Karpas-422 (cell line): ENCODE data around the gene SYCP1. TPM values are rescaled to one million over a fixed set of nuclear protein-coding genes. Genes with fewer than 3 reads are reported as not detected.
"Not testable (repeated sequence)": the region's sequence is repeated elsewhere in the genome, so short reads cannot be mapped to it uniquely, and the experiment has no call there.

Experiments used
- DNase-seq: peaks from one replicate; pipeline ENCODE4 v3.0.0-alpha.2; 2015
- H2AFZ ChIP-seq: fragments of 200-600 bp; sonication (generic); 2 replicates; pipeline ENCODE4 v1.6.1; 2014; ENCODE audit warnings: antibody characterized with exemption, low read length, mixed read lengths
- H3K27ac ChIP-seq: fragments of 200-600 bp; sonication (generic); 2 replicates; pipeline ENCODE4 v1.5.1; 2014; ENCODE audit warnings: mild to moderate bottlenecking, low read length, moderate library complexity
- H3K27me3 ChIP-seq: fragments of 200-600 bp; sonication (generic); 2 replicates; pipeline ENCODE4 v1.6.1; 2014; ENCODE audit warnings: low read length, mixed read lengths
- H3K36me3 ChIP-seq: fragments of 200-600 bp; sonication (generic); 2 replicates; pipeline ENCODE4 v1.6.1; 2014; ENCODE audit warnings: low read length, mixed read lengths; ENCODE audit not compliant: insufficient read depth
- H3K4me1 ChIP-seq: fragments of 200-600 bp; sonication (generic); 2 replicates; pipeline ENCODE4 v1.6.1; 2014; ENCODE audit warnings: mild to moderate bottlenecking, low read length, mixed read lengths
- H3K4me2 ChIP-seq: fragments of 200-600 bp; sonication (generic); 2 replicates; pipeline ENCODE4 v1.6.1; 2014; ENCODE audit warnings: low read length, low read depth, mild to moderate bottlenecking; ENCODE audit not compliant: poor library complexity, severe bottlenecking
- H3K4me3 ChIP-seq: fragments of 200-600 bp; sonication (generic); 2 replicates; pipeline ENCODE4 v1.5.1; 2014; ENCODE audit warnings: mild to moderate bottlenecking, antibody characterized with exemption, low read length, mixed read lengths
- H3K79me2 ChIP-seq: fragments of 200-600 bp; sonication (generic); 2 replicates; pipeline ENCODE4 v1.6.1; 2014; ENCODE audit warnings: mild to moderate bottlenecking, low read length, mixed read lengths
- H3K9ac ChIP-seq: fragments of 200-600 bp; sonication (generic); 2 replicates; pipeline ENCODE4 v1.6.0; 2014; ENCODE audit warnings: low read length
- H3K9me2 ChIP-seq: fragments of 200-600 bp; sonication (generic), shearing (Covaris generic); replicated peaks from 2 replicates; pipeline ENCODE4 v1.6.0; 2014; ENCODE audit warnings: mild to moderate bottlenecking, low read length, moderate library complexity; ENCODE audit not compliant: insufficient read depth
- H3K9me3 ChIP-seq: fragments of 300-700, 200-600 bp; sonication (generic); 2 replicates; pipeline ENCODE4 v1.6.1; 2014; ENCODE audit warnings: low read length, mixed read lengths
- H4K20me1 ChIP-seq: fragments of 200-600 bp; sonication (generic); 2 replicates; pipeline ENCODE4 v1.6.1; 2014; ENCODE audit warnings: mild to moderate bottlenecking, antibody characterized with exemption, low read length, low read depth; ENCODE audit not compliant: insufficient read depth
- total RNA-seq: library from RNA; depleted of rRNA; stranded (reverse); fragments of >200 nt; shearing (Covaris generic); gene quantifications from 2 replicates; pipeline ENCODE4 v1.2.3, GENCODE V29; 2014; ENCODE audit warnings: low replicate concordance; rRNA removed

SYCP1 gene
- not detected in 2 replicates for total RNA-seq

DNA sequence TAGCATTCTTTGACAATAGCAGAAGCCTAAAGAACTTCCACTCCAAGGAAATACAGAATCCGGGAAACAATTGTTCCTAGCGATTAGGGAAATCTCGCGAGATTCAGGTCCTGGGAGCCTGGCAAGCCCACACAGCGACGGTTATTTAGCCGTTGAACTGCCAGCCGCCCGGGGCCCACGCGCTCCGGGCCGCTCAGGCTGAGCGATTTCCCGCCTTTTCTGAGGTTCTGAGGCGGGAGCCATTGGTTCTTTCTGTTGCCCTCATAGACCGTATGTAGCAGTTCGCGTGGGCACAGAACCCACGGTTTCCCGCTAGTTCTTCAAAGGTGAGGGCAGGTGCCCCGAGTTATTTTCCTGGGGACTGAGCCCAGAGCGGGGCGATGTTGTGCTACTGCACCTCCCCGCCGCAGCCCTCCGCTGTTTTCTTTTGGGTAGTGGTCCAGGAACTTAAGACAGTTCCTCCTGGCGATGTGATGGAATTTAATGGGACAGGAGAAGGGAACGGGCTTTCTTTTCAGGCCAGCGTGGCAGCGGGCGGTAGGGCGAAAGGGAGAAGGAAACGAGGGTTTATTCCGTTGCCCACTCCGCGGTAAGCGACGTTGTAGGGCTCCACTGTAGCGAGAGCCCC, at the start of gene SYCP1:
Gene SYCP1, plus strand, starts transcription at position 171 of the 628 bp plus-strand sequence. CDS start 602 bp downstream, outside the sequence.
- Histone ChIP-seq H3K79me2 (no peaks in the 10 kb centered on the region), H3K9me3 (no peaks in the 10 kb centered on the region), H3K9me2 (no peaks in the 10 kb centered on the region), H3K27ac (no peak within 1 kb of the TSS), H3K9ac (no peak within 1 kb of the TSS), H3K36me3 (no peaks in the 10 kb centered on the region), H3K4me1 (no peaks in the 10 kb centered on the region), H3K4me2 (no peak within 1 kb of the TSS), H3K27me3 (no peaks in the 10 kb centered on the region), H4K20me1 (no peaks in the 10 kb centered on the region), H3K4me3 (no peak within 1 kb of the TSS), H2AFZ (no peak within 1 kb of the TSS)
- no peak for DNase-seq

DNA sequence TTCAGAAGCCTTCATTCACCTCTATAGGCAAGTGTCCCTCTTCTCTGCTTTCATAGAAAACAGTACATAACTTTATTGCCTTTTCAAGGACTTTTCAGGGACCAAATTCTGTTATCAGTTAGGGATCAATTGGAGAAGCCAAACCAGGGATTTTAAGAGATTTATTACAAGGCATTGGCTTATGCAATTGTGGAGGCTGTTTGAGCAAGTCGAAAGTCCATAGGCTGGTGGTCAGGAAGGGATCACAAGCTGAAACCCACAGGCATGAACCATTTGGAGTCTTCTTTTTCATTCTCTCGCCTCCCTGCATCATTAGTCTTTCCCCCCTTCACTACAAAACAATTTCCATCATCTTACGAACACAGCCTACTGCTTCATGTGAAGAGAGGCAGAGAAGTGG, 34.8 kb upstream of the SYCP1 start:
- no peak for DNase-seq
- H3K36me3 ChIP-seq = no peaks in the 10 kb centered on the region
- no peak overlapping the region for H3K9ac ChIP-seq
- no peaks in the 10 kb centered on the region for H3K4me1 ChIP-seq
- H3K4me2 ChIP-seq = no peak overlapping the region
- H3K4me3 ChIP-seq = no peak overlapping the region
- no peaks in the 10 kb centered on the region; the same call in 1 of the 2 replicates for H3K9me3 ChIP-seq
- no peaks in the 10 kb centered on the region for H4K20me1 ChIP-seq
- H3K79me2 ChIP-seq = no peaks in the 10 kb centered on the region
- no peak overlapping the region for H2AFZ ChIP-seq
- no peaks in the 10 kb centered on the region for H3K9me2 ChIP-seq
- H3K27me3 ChIP-seq = no peaks in the 10 kb centered on the region
- H3K27ac ChIP-seq = no peak overlapping the region

DNA sequence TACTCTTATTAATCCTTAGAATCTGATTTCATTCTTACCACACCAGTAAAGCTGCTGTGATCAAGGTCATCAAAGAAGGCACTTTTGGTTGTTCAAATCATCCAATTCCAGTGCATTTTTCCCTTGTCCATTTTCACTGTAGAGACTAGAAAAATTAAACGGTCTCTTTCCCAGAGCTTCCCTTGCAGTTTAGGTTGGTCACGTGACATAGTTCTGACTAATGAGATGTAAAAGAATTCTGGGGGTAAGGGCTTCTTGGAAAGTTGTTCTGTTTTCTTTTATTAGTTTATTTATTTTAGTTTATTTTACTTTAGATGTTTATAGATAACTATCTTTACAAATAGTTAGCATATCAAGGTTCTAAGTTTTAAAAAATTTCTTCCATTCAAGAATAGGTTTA, 34.3 kb upstream of the SYCP1 start:
- no peak for DNase-seq
- H3K9me2 ChIP-seq = no peaks in the 10 kb centered on the region
- no peak overlapping the region for H3K4me3 ChIP-seq
- no peaks in the 10 kb centered on the region for H3K79me2 ChIP-seq
- no peaks in the 10 kb centered on the region for H3K36me3 ChIP-seq
- H3K27ac ChIP-seq = no peak overlapping the region
- no peak overlapping the region for H2AFZ ChIP-seq
- no peaks in the 10 kb centered on the region for H3K4me1 ChIP-seq
- no peaks in the 10 kb centered on the region for H4K20me1 ChIP-seq
- H3K27me3 ChIP-seq = no peaks in the 10 kb centered on the region
- no peaks in the 10 kb centered on the region; the same call in 1 of the 2 replicates for H3K9me3 ChIP-seq
- no peak overlapping the region for H3K9ac ChIP-seq
- no peak overlapping the region for H3K4me2 ChIP-seq

DNA sequence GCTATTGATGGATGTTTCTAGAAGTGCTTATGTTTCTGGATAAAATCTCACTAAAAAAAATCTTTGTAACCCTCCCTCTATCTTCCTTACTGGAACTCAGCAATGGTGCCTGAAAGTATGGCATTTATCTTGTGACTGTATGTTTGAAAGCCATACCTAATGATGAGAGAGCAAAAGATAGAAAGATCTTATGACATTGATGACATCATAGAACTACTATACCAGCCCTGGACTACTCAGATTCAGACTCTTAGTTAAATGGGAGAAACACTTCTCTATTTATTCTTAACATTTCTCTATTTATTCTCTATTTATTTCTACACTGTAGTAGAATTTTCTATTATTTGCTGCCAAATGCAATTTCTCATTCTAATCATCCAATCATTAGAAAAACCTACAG, 32.7 kb upstream of the SYCP1 start:
- H3K27ac ChIP-seq = no peak overlapping the region
- no peaks in the 10 kb centered on the region for H3K36me3 ChIP-seq
- no peaks in the 10 kb centered on the region for H3K27me3 ChIP-seq
- no peak for DNase-seq
- H3K79me2 ChIP-seq = no peaks in the 10 kb centered on the region
- no peaks in the 10 kb centered on the region for H3K9me2 ChIP-seq
- no peaks in the 10 kb centered on the region for H4K20me1 ChIP-seq
- peaks cover 6% of the 10 kb centered on the region; the same call in 1 of the 2 replicates for H3K9me3 ChIP-seq
- H3K4me2 ChIP-seq = no peak overlapping the region
- no peak overlapping the region for H3K4me3 ChIP-seq
- H2AFZ ChIP-seq = no peak overlapping the region
- no peaks in the 10 kb centered on the region for H3K4me1 ChIP-seq
- no peak overlapping the region for H3K9ac ChIP-seq

- no peaks in the 10 kb centered on the region for H3K79me2 ChIP-seq
- no peak overlapping the region for H2AFZ ChIP-seq
Measured at GRCh38 chr1:114828251-114828650, 26.4 kb upstream of the SYCP1 start.

GRCh38 chr1:114830075-114830474, 24.6 kb upstream of the SYCP1 start:
- H3K9me3 ChIP-seq, H3K9me2 ChIP-seq, H3K27me3 ChIP-seq: not testable (repeated sequence)

More at GRCh38 chr1:114828251-114828650, 26.4 kb upstream of the SYCP1 start:
- H3K27me3 ChIP-seq = no peaks in the 10 kb centered on the region
- H3K27ac ChIP-seq = no peak overlapping the region
- no peaks in the 10 kb centered on the region for H3K36me3 ChIP-seq
- H3K4me3 ChIP-seq = no peak overlapping the region
- H4K20me1 ChIP-seq = no peaks in the 10 kb centered on the region
- DNase-seq = no peak
- H3K9me3 ChIP-seq = peaks cover 6% of the 10 kb centered on the region; the same call in 1 of the 2 replicates
- H3K9ac ChIP-seq = no peak overlapping the region
- no peak overlapping the region for H3K4me2 ChIP-seq
- H3K9me2 ChIP-seq = no peaks in the 10 kb centered on the region
- H3K4me1 ChIP-seq = no peaks in the 10 kb centered on the region

GRCh38 chr1:114831276-114831994, 23.2 kb upstream of the SYCP1 start:
- Histone ChIP-seq H3K4me3 (no peak overlapping the region), H4K20me1 (no peaks in the 10 kb centered on the region), H3K4me2 (no peak overlapping the region), H3K27ac (no peak overlapping the region), H3K79me2 (no peaks in the 10 kb centered on the region), H3K9me2 (no peaks in the 10 kb centered on the region), H3K9me3 (no peaks in the 10 kb centered on the region), H3K9ac (no peak overlapping the region), H3K27me3 (no peaks in the 10 kb centered on the region), H3K4me1 (no peaks in the 10 kb centered on the region), H2AFZ (no peak overlapping the region), H3K36me3 (no peaks in the 10 kb centered on the region)
- DNase-seq = no peak

More at GRCh38 chr1:114830075-114830474, 24.6 kb upstream of the SYCP1 start:
- not testable (repeated sequence) for H3K4me3 ChIP-seq, H3K9ac ChIP-seq, H3K4me1 ChIP-seq, H3K79me2 ChIP-seq, H3K27ac ChIP-seq, H4K20me1 ChIP-seq, DNase-seq, H3K36me3 ChIP-seq, H3K4me2 ChIP-seq, H2AFZ ChIP-seq

GRCh38 chr1:114832057-114832456, 22.6 kb upstream of the SYCP1 start:
- Histone ChIP-seq H3K9me3 (no peaks in the 10 kb centered on the region), H3K9ac (no peak overlapping the region), H3K79me2 (no peaks in the 10 kb centered on the region), H4K20me1 (no peaks in the 10 kb centered on the region), H3K4me2 (no peak overlapping the region), H3K27me3 (no peaks in the 10 kb centered on the region), H3K4me1 (no peaks in the 10 kb centered on the region), H2AFZ (no peak overlapping the region), H3K4me3 (no peak overlapping the region), H3K27ac (no peak overlapping the region), H3K9me2 (no peaks in the 10 kb centered on the region), H3K36me3 (no peaks in the 10 kb centered on the region)
- DNase-seq = no peak
